Testis (tissue), 3 donors: Measurements from ENCODE around the gene TMEM184B. TPM values are rescaled to one million over a fixed set of nuclear protein-coding genes. Genes with fewer than 3 reads are reported as not detected.

ENCODE experiments used
- DNase-seq: peaks from one replicate; pipeline ENCODE4 v3.0.0-alpha.2; 2019
- H3K27ac ChIP-seq, 2 donors: fragments of 200-600 bp; sonication (generic); one replicate each; pipeline ENCODE4 v1.5.1; 2019
- H3K27me3 ChIP-seq: fragments of 200-600 bp; sonication (generic); one replicate; pipeline ENCODE4 v1.5.1; 2019
- H3K36me3 ChIP-seq: fragments of 200-600 bp; sonication (generic); one replicate; pipeline ENCODE4 v1.5.1; 2017; ENCODE audit warnings: low read depth; ENCODE audit errors: missing control alignments
- H3K4me1 ChIP-seq: fragments of 200-600 bp; sonication (generic); one replicate; pipeline ENCODE4 v1.5.1; 2019
- H3K4me3 ChIP-seq, 2 donors: fragments of 200-600 bp; sonication (generic); one replicate each; pipeline ENCODE4 v1.5.1; 2017 to 2019
- H3K9me3 ChIP-seq: fragments of 200-600 bp; sonication (generic); one replicate; pipeline ENCODE4 v1.5.1; 2017
- POLR2A ChIP-seq: fragments of 450-650 bp; IDR thresholded peaks from one replicate; pipeline ENCODE4 v1.6.1; 2017; ENCODE audit warnings: antibody characterized with exemption, mild to moderate bottlenecking, moderate library complexity
- WGBS, 2 donors: methylation state at CpG; one replicate each; pipeline ENCODE4 v1.1.5; 2018; 5-methylcytosine and 5-hydroxymethylcytosine counted together
- intact Hi-C: fragments of 100-400 bp; cut with DNase I; formaldehyde crosslinking; loops from one replicate; pipeline ENCODE4 v1.15.1; 2023; ENCODE audit warnings: low total_unique reads
- polyA plus RNA-seq: library from polyadenylated mRNA; stranded (reverse); fragments of 350-450 nt; fragmentation: Illumina TruSeq; extraction: RNeasy Lipid Tissue Mini Kit (QIAGEN cat#74804); gene quantifications from one replicate; pipeline ENCODE4 v1.2.3, GENCODE V29; 2014; ENCODE audit warnings: low read depth, low replicate concordance; ENCODE audit not compliant: insufficient read depth
- total RNA-seq, 2 donors: library from RNA; depleted of rRNA; stranded (reverse); fragments of >200 nt; gene quantifications; one replicate each; pipeline ENCODE4 v1.2.3, GENCODE V29; 2016
- TF ChIP-seq, protein P1 (sequence below), 3 experiments: fragments of 450-650 bp in 2 of 3; fragments of 200-600 bp in 1 of 3; sonication (generic) in 1 of 3; IDR thresholded peaks; one replicate each; pipeline ENCODE4 v1.5.1; 2016 to 2019; ENCODE audit warnings: antibody characterized with exemption in 3 of 3, mild to moderate bottlenecking in 2 of 3, moderate library complexity in 1 of 3

Gene TMEM184B
- total and polyA plus RNA-seq, 3 donors from 2014 or later = 25.2 to 66.5 (median 35.4) TPM

DNA sequence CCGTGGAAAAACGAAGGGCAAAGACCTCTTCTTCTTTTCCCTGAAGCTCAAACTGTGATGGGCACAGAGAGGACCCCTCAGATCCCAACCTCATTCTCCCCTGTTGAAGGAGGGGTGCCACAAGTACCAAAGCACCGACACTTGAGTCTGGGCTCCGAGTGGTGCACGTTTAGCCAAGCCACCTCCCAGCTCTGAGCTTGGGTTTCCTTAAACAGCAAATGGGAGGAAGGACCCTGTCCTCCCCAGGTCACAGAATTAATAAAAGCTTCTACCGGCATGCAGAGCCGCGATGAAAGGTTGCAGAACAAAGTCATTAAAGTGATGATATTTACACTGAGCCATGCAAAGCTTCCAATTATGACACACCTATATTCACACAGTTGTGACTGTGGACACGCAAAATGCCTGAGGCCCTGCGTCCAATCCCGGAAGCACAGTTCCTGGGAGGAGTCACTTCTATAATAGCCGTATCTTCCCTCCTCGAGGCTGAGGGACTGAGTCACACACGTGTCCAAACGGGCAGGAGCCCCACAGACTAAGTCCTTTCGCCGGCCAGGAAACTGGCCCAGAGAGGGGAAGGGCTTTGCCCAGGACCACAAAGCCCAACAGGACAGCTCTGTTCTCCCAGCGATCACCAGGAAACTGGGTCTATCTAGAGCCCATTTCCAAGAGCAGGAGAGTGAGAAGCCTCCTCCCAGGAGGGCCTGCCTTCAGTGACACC lies 45.3 kb upstream of the TMEM184B start:
- TF ChIP-seq, protein P1, sequence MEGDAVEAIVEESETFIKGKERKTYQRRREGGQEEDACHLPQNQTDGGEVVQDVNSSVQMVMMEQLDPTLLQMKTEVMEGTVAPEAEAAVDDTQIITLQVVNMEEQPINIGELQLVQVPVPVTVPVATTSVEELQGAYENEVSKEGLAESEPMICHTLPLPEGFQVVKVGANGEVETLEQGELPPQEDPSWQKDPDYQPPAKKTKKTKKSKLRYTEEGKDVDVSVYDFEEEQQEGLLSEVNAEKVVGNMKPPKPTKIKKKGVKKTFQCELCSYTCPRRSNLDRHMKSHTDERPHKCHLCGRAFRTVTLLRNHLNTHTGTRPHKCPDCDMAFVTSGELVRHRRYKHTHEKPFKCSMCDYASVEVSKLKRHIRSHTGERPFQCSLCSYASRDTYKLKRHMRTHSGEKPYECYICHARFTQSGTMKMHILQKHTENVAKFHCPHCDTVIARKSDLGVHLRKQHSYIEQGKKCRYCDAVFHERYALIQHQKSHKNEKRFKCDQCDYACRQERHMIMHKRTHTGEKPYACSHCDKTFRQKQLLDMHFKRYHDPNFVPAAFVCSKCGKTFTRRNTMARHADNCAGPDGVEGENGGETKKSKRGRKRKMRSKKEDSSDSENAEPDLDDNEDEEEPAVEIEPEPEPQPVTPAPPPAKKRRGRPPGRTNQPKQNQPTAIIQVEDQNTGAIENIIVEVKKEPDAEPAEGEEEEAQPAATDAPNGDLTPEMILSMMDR (IDR thresholded peaks at IDR 0.05) = no peak
- TF ChIP-seq POLR2A = no peak
- intact Hi-C loops = no loop called here
- no peaks in the 10 kb centered on the region for H3K9me3 ChIP-seq
- H3K27ac ChIP-seq = peak overlapping the region; percentile 91 to 98
- H3K4me1 ChIP-seq = peaks cover 49% of the 10 kb centered on the region
- DNase-seq = peak; percentile 66
- H3K27me3 ChIP-seq = no peaks in the 10 kb centered on the region
- H3K4me3 ChIP-seq = peak overlapping the region; percentile 56 to 57
- WGBS, 2 donors = 10 to 12% methylated on average over 11 to 18 of the region's 18 CpGs
- H3K36me3 ChIP-seq = no peaks in the 10 kb centered on the region

DNA sequence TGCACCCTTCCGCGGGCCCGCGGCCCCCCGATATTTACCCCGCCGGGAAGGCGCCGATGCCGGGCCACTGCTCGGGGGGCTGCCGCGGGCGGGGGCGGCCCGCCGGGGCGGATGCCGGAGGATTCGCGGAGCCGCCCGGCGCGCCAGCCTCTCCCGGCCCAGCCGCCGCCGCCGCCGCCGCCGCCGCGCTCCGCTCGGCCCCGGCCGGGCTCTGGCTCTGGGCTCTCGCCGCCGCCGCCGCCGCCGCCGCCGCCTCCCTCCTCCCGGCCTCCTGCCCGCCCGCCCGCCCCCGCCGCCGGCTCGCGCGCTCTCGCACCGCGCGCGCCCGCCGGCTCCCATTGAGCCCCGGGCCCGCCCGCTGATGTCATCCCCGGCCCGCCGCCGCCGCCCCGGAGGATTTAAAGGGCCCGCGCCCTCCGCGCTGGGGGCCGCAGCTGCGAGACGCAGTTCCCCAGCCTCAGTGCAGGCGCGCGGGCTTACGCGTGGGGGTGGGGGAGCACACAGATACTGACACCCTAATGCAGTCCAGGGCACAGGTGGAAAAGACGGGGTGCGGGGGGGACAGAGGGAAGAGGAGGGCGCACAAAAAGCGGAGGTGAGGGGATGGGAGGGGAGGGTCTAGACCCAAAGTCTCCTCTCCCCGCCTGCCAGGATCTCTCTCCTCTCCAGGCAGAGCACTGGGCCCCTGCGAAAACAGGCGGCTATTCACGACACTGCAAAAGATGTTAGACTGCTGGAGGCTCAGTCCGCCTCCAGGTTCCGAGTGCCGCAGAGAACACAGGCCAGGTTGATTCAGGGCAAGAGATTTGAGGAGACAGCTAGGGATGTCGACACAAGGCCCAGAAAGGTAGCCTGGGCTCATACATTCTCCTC lies 44.5 kb upstream of the TMEM184B start, which contains the start of gene CSNK1E:
TSS of gene CSNK1E (minus strand) at position 312 of the 873 bp plus-strand sequence. CDS start 3,276 bp downstream, outside the sequence.
- DNase-seq = peak; percentile 79
- Histone ChIP-seq H3K4me3 (peak within 1 kb of the TSS; percentile 82 to 83), H3K27ac (peak within 1 kb of the TSS; percentile 96 to 98), H3K4me1 (peaks cover 56% of the 10 kb centered on the region), H3K36me3 (no peaks in the 10 kb centered on the region), H3K9me3 (no peaks in the 10 kb centered on the region), H3K27me3 (no peaks in the 10 kb centered on the region)
- intact Hi-C loops = no loop called here
- 1 to 14% methylated on average over 11 to 96 of the region's 98 CpGs for WGBS, 2 donors
- no peak for TF ChIP-seq POLR2A
- TF ChIP-seq, protein P1 (IDR thresholded peaks at IDR 0.05) = no peak

DNA sequence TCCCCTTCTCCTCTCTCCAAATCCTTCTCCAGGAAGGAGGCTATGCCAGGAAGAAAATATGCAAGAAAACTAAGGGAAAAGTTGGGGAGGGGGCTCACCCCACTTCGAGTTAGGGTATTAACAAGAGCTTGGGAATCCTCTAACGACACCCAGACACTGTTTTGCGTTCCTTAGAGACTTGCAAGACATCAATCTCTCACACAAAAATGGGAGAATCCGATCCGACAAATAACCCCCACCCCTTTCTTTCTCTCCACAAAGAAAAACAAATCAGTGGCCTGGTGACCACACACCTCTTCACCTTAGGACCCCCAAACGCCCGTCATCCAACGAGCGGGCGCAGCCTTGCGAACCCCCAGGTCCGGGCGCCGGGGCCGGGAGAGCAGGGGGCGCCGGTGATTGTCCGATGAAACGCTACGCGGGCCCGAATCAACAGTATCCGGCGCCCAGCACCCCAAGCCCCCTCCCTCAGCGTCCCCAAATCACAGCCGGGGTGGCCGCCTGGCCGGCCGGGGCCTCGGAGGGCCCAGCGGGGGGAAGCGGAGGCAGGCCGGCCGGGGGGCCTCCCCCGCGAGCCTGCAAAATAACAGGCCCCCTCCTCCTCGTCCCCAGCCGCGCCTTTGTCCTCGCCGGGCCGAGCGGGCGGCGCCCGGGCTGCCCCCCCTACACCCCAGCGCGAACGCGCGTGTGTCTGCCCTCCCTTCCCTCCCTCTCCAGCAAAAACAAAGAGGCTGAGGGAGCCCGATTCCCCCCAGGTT lies 43.7 kb upstream of the TMEM184B start:
- TF ChIP-seq POLR2A = no peak
- TF ChIP-seq, protein P1 (IDR thresholded peaks at IDR 0.05) = no peak
- Histone ChIP-seq H3K4me3 (peak overlapping the region; percentile 82 to 83), H3K36me3 (no peaks in the 10 kb centered on the region), H3K27me3 (no peaks in the 10 kb centered on the region), H3K27ac (peak overlapping the region; percentile 96 to 98), H3K4me1 (peaks cover 56% of the 10 kb centered on the region), H3K9me3 (no peaks in the 10 kb centered on the region)
- DNase-seq = peak; percentile 79
- 0% methylated on average over 30 to 35 of the region's 52 CpGs for WGBS, 2 donors
- intact Hi-C loops = no loop called here

DNA sequence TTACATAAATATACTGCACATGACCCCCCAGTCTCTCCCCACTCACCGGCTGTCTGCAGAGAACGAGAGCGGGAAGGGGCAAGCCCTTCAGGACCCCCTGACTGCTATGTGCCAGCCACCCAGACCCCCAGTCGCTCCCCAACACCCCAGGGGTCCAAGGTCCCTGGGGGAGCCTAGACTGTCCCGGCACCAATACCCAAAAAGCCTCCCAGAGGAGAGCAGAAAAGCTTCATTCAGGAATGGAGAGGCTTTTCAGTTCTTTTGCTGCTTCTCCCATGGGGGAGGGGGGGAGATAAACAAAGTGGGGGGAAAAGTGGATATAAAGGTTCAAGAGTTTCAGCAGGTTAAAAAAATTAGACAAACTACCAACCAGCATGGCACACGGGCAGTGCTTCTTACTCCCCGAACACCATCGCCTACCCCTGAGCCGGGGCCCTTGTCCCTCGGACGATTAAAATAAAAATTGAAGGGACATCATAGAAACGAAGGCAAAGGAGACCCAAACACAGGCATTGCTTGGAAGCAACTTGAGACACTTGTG lies 43.1 kb upstream of the TMEM184B start:
- intact Hi-C loops = no loop called here
- Histone ChIP-seq H3K27me3 (no peaks in the 10 kb centered on the region), H3K9me3 (no peaks in the 10 kb centered on the region), H3K4me1 (peaks cover 60% of the 10 kb centered on the region), H3K36me3 (no peaks in the 10 kb centered on the region), H3K4me3 (peak overlapping the region; percentile 82 to 83), H3K27ac (peak overlapping the region; percentile 96 to 98)
- TF ChIP-seq, protein P1 (IDR thresholded peaks at IDR 0.05) = no peak
- no peak for TF ChIP-seq POLR2A
- WGBS, 2 donors = 2 to 4% methylated on average over 12 of the region's 12 CpGs
- DNase-seq = no peak
